GM21723 (cell line): ENCODE measurements around the gene CACNA2D2.

Experiments
- ATAC-seq: cut with Tn5 transposase; IDR thresholded peaks from one replicate; pipeline ENCODE4 v1.9.1; 2021; ENCODE audit warnings: mild to moderate bottlenecking, moderate library complexity; ENCODE audit not compliant: unreplicated experiment

The CACNA2D2 gene

GRCh38 chr3:50502584-50503423 lies 630 bp downstream of the CACNA2D2 start:
- ATAC-seq = no peak

- ATAC-seq = no peak
Observed at GRCh38 chr3:50502225-50502583, 1.2 kb downstream of the CACNA2D2 start.

DNA sequence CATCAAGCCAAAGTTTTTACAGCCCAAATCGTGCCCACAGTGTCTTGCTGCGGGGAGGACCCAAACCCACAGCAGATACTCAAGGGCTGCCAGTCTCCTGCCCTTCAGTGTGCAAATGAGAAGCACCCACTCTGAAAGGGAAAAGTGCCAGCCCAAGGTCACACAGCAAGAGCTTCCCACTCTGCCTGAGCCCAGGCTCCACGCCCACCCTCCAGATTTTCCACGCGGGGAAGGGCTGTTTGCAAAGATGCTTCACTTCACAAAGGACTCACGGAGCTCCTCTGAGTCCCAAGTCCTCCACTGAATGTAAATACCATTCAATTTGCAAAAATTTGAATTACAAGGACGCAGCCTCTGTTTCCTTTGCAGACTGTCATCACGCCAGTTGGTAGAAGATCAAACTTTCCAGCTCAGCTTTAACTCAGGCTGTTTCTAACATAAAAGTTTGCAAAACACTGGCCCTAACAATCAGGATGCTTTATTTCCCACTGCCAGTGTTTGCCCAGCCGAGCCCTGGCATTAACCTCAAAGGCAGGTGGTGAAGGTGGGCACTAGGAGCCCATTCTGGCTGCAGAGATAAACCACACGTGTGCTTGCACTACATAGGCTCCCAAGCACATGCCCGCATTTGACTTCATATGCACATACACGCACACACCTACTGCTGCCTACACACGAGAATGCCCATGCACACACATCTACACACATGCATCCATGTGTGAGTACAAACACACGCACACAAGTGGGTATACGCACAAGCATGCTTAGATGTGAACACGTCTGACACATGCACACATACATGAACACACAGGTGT lies 7.6 kb downstream of the CACNA2D2 start:
- no peak for ATAC-seq

DNA sequence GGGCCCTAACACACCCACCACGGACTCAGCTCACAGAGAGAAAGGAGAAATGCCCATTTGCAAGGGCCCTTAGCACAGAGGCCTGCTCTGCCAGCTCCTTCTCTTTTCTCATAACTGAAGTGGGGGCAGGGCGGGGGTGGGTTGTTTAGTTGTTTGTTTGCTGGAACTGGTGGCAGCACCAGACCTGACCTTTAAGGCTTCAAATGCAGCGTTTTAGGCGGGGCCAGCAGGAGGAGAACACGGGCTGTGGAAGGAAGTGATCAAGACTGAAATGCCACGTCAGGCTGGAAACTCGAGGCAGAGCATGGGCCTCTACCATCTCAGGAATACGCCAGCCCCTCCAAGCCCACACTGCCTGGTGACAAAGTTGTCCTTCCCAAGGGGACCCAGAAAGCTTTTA lies 9.3 kb downstream of the CACNA2D2 start:
- no peak for ATAC-seq

GRCh38 chr3:50493623-50494022 lies 9.8 kb downstream of the CACNA2D2 start:
- no peak for ATAC-seq

- no peak for ATAC-seq
Observed at GRCh38 chr3:50493086-50493485, 10.3 kb downstream of the CACNA2D2 start.

DNA sequence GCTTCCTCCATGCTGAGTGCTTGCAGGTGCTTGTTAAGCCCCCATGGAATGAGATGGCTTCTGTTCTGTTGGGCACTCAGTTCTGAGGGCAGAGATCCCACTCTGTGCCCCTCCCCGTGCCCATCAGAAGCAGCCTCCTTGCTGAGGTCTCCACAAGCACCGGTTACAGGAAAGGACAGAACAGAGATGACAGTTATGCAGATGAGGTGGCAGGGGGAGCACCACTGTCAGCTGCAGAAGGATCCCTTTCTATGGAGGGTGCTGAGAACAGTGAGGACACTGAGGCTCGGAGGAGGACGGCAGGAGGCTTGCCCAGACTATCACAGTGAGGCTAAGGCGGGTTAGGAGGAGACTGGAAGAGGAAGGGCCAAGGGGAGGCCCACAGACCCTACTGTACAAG lies 12.4 kb downstream of the CACNA2D2 start:
- ATAC-seq = no peak

DNA sequence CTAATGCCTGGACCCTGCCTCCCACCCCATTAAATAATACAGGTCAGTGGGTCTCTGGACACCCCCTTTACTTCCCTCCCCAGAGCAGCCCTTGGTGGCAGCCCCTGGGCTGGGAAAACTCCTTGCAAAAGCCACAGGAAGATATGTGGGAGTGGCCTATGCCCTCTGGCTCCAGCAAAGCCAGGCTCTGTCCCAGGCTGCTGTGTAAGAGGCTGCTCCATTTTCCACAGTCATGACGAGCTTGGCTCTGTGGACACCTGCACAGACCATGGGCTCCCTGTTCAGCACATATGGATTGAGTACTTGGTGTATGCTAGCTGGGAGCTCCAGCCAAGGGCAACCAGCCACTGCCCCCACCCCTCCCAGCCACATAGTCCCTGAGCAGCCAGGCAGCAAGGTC lies 13.0 kb downstream of the CACNA2D2 start:
- ATAC-seq = no peak

DNA sequence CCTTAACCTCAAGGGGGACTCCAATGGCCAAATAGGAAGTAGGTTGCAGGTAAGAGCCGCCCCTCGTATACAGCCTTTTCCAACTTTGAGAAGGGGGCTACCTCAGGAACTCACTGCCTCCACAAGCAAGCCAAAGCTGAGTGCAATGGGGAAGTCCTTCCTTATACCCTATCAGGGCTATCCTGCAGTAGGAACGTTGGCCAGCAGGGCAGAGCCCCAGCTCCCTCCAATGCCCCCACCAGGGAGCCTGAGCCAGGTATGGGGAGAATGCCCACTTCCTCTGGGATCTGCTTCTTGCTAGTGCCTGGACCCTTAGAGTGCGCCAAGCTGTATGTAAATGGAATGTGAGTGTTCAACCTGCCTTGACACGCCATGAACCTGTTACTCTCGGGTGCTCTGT lies 16.3 kb downstream of the CACNA2D2 start:
- no peak for ATAC-seq

- no peak for ATAC-seq
Observed at GRCh38 chr3:50486219-50486888, 17.1 kb downstream of the CACNA2D2 start.

- ATAC-seq = no peak
Observed at GRCh38 chr3:50484722-50485121, 18.7 kb downstream of the CACNA2D2 start.

- ATAC-seq = no peak
Observed at GRCh38 chr3:50483374-50483773, 20.1 kb downstream of the CACNA2D2 start.

GRCh38 chr3:50481992-50482391 lies 21.4 kb downstream of the CACNA2D2 start:
- no peak for ATAC-seq

GRCh38 chr3:50480471-50480870 lies 23.0 kb downstream of the CACNA2D2 start:
- no peak for ATAC-seq

GRCh38 chr3:50479523-50479922 lies 23.9 kb downstream of the CACNA2D2 start:
- no peak for ATAC-seq

DNA sequence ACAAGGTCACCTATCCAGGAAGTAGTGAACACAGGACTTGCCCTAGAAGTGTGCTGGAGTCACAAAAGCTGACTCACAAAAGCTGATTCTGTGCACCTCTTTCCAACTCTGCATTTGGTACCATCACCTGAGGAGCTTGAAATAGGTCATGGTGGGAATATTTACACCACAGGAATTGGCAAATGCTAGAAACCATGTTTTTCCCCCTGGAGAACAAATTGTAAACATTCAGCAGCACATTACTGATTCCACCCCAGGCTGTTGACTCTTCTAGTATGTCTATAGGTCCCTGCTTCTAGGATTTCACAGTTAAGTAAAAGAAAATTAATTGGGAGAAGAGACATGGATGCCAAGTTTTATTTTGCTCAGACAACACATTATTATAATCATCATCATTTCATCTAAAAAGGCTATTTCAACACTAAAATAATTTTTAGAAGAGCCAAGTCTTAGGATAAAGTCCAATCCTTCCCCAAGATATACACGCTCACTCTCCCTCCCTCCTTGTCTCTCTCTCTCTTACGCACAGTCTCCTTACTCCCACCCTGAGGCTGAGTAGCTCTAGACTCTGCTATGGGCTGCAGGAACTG lies 24.7 kb downstream of the CACNA2D2 start:
- ATAC-seq = no peak

GRCh38 chr3:50478051-50478450 lies 25.4 kb downstream of the CACNA2D2 start:
- no peak for ATAC-seq

DNA sequence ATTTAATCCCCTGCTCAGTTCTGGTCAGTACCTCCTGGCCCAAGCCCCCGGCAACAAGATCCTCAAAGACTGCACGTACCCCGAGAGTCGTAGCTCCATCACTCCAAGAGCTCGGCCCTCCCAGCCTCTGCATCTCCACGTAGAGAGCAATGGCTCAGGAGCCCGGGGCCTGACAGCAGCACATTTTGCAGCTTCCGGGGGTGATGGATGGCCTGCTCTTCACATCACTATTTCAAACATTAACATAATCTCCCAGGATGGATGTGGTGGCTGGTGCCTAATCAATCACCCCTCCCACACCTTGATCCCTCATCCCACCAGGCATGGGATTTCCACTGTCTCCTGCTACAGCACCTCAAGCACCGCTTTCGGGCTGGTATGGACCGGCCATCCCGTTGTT lies 28.1 kb downstream of the CACNA2D2 start:
- ATAC-seq = no peak

GRCh38 chr3:50474717-50475116 lies 28.7 kb downstream of the CACNA2D2 start:
- ATAC-seq = no peak

DNA sequence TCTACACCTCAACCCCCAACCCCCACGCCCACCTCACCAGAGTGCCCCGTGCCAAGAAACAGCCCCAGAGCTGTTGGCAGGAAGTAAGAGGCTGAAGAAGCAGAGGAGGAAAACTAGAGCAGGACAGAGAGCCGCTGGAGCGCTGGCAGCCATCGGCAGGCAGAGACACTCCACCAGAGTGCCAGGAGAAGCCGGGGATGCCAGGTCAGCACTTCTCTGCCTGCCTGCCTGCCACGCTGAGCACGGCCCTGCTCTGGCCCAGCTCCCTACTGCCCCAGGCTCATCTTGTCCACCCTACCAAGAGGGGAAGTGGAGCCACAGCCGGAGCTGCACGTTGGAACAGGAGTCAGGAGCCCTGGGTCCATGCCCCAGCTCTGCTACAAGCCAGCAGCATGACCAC lies 29.7 kb downstream of the CACNA2D2 start:
- ATAC-seq = no peak

GRCh38 chr3:50472958-50473357 lies 30.5 kb downstream of the CACNA2D2 start:
- no peak for ATAC-seq
